HG02943 (cell line): ENCODE measurements around the gene SCN2B.

ENCODE experiments used
- ATAC-seq: cut with Tn5 transposase; IDR thresholded peaks from one replicate; pipeline ENCODE4 v1.9.1; 2021; ENCODE audit warnings: mild to moderate bottlenecking, low read depth, moderate library complexity; ENCODE audit not compliant: unreplicated experiment

The SCN2B gene

GRCh38 chr11:118138839-118139420, 37.5 kb downstream of the SCN2B start:
- no peak for ATAC-seq

DNA sequence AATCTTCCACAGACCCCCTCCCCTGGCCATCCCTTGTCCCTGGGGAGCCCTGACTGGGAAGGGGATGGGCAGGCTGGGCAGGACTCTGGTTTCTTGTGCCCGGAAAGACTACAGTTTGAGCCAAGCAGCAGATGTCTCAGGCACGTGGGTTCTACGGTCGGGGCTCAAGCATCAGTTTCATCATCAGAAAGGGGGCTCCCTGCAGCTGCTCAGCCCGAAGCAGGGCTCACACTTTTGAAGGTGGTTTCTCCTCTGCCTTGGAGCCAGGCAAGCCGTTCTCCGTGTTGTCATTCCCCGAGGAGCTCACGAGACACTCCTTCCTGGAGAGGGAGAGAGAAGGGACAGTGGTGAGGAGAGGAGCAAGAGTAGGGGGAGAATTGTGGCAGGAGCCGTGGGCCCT, 39.6 kb downstream of the SCN2B start:
- ATAC-seq, result no peak

- no peak for ATAC-seq
Measured at GRCh38 chr11:118136341-118136740, 40.1 kb downstream of the SCN2B start.

GRCh38 chr11:118135796-118136165, 40.7 kb downstream of the SCN2B start:
- no peak for ATAC-seq

DNA sequence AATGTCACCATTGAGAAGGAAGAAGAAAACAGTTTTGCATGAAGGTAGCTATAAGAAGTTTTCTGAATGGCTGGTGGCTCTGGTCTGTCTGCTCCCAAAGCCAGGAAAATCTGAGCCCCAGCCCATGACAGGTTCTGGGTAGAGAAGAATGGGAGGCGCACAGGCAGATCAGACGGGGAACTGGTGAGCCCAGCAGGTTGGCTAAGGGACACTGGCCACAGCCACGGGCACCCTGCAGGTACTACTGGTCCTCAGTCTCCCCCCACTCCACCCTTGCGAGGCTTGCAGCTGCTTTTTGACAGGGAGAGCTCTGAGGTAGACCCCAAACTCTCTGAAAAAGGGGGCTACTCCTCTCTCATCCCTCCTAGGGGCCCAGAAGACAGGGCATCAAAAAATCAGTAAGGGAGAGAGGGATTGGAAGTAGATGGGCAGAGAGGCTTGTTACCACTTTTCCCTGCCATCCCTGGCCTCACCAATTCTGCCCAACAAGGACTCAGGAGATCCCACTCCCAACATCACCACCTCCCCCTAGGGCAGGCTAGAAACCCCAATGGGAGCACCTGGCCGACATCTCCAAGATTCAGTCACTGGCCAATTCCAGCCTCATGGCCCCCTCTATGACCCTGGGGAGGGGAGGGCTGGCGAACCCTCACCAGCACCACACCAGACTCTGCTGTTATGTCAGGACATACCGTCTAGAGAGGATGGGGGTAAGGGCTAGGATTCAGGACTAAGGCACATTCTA, 41.2 kb downstream of the SCN2B start:
- ATAC-seq, result no peak

GRCh38 chr11:118133816-118134215, 42.6 kb downstream of the SCN2B start:
- ATAC-seq, result no peak

GRCh38 chr11:118132385-118133151, 43.9 kb downstream of the SCN2B start:
- ATAC-seq, result no peak

GRCh38 chr11:118129471-118130172, 46.8 kb downstream of the SCN2B start:
- ATAC-seq, result no peak

GRCh38 chr11:118128721-118129470, 47.5 kb downstream of the SCN2B start:
- ATAC-seq, result no peak

GRCh38 chr11:118128310-118128709, 48.1 kb downstream of the SCN2B start:
- no peak for ATAC-seq

DNA sequence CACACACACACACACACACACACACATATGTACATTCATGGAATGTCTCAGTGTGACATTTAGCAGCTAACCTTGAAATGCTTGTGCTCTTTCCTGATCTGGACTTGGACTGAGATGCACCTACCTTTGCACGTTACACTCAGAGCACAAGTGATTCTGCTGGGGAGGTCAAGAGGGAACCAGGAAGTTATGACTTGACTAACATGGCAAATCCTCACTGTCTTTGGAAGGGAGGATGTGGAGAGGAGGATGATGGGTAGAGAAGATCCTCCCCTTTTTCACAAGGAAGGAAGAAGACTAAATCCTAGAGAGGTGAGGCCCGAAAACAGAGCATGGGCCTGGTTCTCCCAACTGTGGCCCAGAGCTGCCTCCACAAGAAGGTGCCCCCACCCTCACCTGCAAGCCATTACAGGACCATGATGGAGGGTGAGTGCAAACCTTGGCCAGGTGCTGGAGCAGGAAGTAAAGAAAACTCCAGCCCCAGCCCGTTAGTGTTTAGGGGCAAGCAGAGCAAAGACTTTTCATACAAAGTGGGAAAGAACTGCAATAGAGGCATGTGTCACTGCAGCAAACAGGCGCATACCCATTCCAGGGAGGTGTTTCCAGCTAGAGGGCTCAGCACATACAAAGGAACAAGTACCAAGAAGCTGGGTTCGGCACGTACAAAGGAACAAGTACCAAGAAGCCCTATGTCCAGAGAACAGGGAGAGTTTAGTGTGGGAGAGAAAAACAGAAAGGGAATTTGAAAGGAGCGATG, 50.2 kb downstream of the SCN2B start:
- ATAC-seq, result no peak

DNA sequence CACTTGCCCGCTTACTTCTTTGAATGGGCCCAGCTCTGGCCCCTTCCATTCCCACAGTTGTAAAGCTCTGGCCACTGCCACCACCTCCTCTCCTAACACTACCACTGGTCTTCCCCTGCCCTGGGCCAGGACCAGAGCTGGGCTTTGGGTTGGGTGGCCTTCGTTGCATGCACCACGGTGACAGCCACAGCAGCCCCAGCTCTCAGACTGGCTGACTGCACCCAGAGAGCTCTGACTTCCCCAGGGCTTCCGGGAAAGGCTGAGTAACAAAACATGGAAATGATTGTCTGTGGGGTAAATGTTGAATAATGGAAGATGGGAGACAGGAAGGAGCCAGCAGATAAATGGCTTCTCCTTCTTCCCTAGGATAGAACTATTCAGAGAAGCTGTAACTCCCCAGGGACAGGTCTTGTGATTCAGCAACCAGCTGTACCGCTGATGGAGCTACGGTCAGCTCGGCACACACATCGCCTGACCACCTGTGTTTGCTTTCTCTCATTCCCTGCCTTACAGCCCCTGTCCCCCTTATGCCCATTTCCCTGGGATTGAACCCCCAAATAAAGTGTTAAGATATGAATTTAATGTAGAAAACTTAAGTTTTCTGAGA, 51.4 kb downstream of the SCN2B start:
- no peak for ATAC-seq

DNA sequence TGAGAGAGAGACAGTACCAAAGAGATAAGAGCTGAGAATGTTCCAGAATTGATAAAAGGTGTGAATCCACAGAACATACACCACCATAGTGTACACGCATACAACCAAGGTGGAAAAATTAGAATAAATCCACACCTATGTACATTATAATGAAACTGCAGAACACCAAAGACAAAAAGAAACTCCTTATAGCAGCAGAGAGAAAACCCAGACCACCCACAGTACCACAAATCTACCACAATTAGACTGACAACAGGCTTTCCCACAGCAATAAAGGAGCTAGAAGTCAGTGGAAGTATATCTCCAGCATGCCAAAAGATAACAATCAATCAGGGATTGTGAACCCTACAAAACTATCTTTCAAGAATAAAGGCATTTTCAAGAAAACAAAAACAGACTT, 55.6 kb downstream of the SCN2B start:
- ATAC-seq, result no peak

- peak; percentile 71 for ATAC-seq
Measured at GRCh38 chr11:118117790-118118601, 58.4 kb downstream of the SCN2B start.

DNA sequence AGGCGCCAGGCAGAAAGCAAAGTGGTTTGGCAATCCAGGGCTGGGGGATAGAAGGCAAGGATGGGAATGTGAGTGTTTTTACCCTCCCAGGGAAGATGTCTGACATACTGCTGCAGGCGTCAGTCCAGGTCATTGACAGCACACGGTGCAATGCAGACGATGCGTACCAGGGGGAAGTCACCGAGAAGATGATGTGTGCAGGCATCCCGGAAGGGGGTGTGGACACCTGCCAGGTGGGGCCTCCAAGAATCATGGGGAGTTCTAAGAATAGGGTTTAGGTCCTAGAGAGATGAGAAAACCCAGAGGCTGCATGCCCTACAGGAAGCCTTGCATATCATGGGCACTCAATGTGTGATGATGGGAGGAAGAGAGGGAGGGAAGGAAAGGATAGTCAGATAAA, 61.4 kb downstream of the SCN2B start:
- no peak for ATAC-seq

GRCh38 chr11:118114266-118114665, 62.2 kb downstream of the SCN2B start:
- no peak for ATAC-seq

DNA sequence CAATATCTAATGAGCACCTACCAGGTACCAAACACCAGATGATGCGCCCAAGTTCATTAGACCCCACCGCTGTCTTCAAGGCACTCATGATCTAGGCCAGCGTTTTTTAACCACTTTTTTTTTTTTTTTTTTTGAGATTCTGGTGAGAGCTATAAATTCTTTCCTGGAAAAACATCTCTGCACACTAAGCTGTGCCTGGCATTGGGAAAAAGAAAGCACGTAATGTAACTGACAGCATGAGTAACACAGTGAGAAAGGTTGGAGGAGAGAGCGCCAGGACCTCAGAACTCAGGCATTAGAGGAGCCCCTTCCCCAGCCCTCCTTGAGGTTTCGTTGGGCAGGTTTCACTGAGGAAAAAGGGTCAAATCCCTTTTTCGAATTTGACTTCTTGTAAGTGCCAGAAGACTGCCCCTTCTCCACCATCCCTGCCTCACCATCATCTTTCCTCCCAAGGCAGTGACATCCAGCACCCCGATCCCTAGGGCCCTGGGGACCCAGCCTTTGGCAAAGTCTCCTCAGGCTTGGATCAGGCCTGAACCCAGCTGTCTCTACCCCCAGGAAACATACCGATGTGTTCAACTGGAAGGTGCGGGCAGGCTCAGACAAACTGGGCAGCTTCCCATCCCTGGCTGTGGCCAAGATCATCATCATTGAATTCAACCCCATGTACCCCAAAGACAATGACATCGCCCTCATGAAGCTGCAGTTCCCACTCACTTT, 63.6 kb downstream of the SCN2B start:
- ATAC-seq, result no peak
